AG20443 (cell line): Measurements from ENCODE around the gene WASF3.
"Not testable (repeated sequence)": the region's sequence is repeated elsewhere in the genome, so short reads cannot be mapped to it uniquely, and the experiment has no call there.

Source experiments
- DNase-seq: peaks from one replicate; pipeline ENCODE4 v3.0.0; 2012; ENCODE audit warnings: low spot score, mixed read lengths

WASF3 gene

GRCh38 chr13:26635634-26636033, 78.2 kb downstream of the WASF3 start:
- not testable (repeated sequence) for DNase-seq

GRCh38 chr13:26636073-26636472, 78.6 kb downstream of the WASF3 start:
- DNase-seq = not testable (repeated sequence)

- DNase-seq = no peak
Observed at GRCh38 chr13:26646603-26647002, 89.1 kb downstream of the WASF3 start.

GRCh38 chr13:26651234-26651633, 93.8 kb downstream of the WASF3 start:
- no peak for DNase-seq

GRCh38 chr13:26653310-26653709, 95.8 kb downstream of the WASF3 start:
- peak; percentile 66 for DNase-seq

- DNase-seq = no peak
Observed at GRCh38 chr13:26653842-26654241, 96.4 kb downstream of the WASF3 start.

- DNase-seq = peak; percentile 32
Observed at GRCh38 chr13:26656919-26657318, 99.4 kb downstream of the WASF3 start.

- DNase-seq = no peak
Observed at GRCh38 chr13:26658448-26659385, 101.2 kb downstream of the WASF3 start.

GRCh38 chr13:26660185-26660584, 102.7 kb downstream of the WASF3 start:
- no peak for DNase-seq

- DNase-seq = no peak
Observed at GRCh38 chr13:26660766-26661165, 103.3 kb downstream of the WASF3 start.

GRCh38 chr13:26663791-26664190, 106.3 kb downstream of the WASF3 start:
- no peak for DNase-seq

- DNase-seq = no peak
Observed at GRCh38 chr13:26664286-26664685, 106.8 kb downstream of the WASF3 start.

GRCh38 chr13:26664876-26665275, 107.4 kb downstream of the WASF3 start:
- DNase-seq = no peak

GRCh38 chr13:26668357-26669146, 111.1 kb downstream of the WASF3 start:
- DNase-seq = no peak

- no peak for DNase-seq
Observed at GRCh38 chr13:26673890-26674289, 116.4 kb downstream of the WASF3 start.

GRCh38 chr13:26677156-26677555, 119.7 kb downstream of the WASF3 start:
- no peak for DNase-seq

GRCh38 chr13:26678330-26678729, 120.8 kb downstream of the WASF3 start:
- no peak for DNase-seq

- no peak for DNase-seq
Observed at GRCh38 chr13:26678796-26679195, 121.3 kb downstream of the WASF3 start.

GRCh38 chr13:26679411-26680122, 122.1 kb downstream of the WASF3 start:
- peak; percentile 61 for DNase-seq

GRCh38 chr13:26680123-26680450, 122.6 kb downstream of the WASF3 start:
- DNase-seq = no peak

- no peak for DNase-seq
Observed at GRCh38 chr13:26680572-26680971, 123.1 kb downstream of the WASF3 start.

GRCh38 chr13:26681036-26681435, 123.6 kb downstream of the WASF3 start:
- DNase-seq = no peak
